ENCODE measurements around the gene RERG.

Gene RERG

GRCh38 chr12:15183821-15184220, 37.4 kb downstream of the RERG start:
- no peak for DNase-seq

- no peak for DNase-seq
Measured at GRCh38 chr12:15181017-15181683, 40.1 kb downstream of the RERG start.

- DNase-seq: no peak
Measured at GRCh38 chr12:15180325-15180724, 40.9 kb downstream of the RERG start.

GRCh38 chr12:15179672-15180071, 41.5 kb downstream of the RERG start:
- DNase-seq: no peak

GRCh38 chr12:15173142-15173541, 48.1 kb downstream of the RERG start:
- DNase-seq: no peak

GRCh38 chr12:15172060-15172822, 49.0 kb downstream of the RERG start:
- no peak for DNase-seq

- DNase-seq: no peak
Measured at GRCh38 chr12:15171012-15171655, 50.1 kb downstream of the RERG start.

GRCh38 chr12:15168026-15168678, 53.1 kb downstream of the RERG start:
- DNase-seq: no peak

- DNase-seq: no peak
Measured at GRCh38 chr12:15165012-15165659, 56.1 kb downstream of the RERG start.

- no peak for DNase-seq
Measured at GRCh38 chr12:15163030-15163976, 57.9 kb downstream of the RERG start.

GRCh38 chr12:15158083-15158482, 63.1 kb downstream of the RERG start:
- DNase-seq: no peak

- DNase-seq: no peak
Measured at GRCh38 chr12:15157269-15157671, 63.9 kb downstream of the RERG start.

GRCh38 chr12:15155271-15155670, 65.9 kb downstream of the RERG start:
- no peak for DNase-seq

GRCh38 chr12:15154103-15154502, 67.1 kb downstream of the RERG start:
- DNase-seq: no peak

- DNase-seq: no peak
Measured at GRCh38 chr12:15152868-15153267, 68.3 kb downstream of the RERG start.

GRCh38 chr12:15152456-15152855, 68.8 kb downstream of the RERG start:
- DNase-seq: no peak

GRCh38 chr12:15151161-15152091, 69.8 kb downstream of the RERG start:
- no peak for DNase-seq

GRCh38 chr12:15146585-15146984, 74.6 kb downstream of the RERG start:
- no peak for DNase-seq

GRCh38 chr12:15143467-15143866, 77.8 kb downstream of the RERG start:
- no peak for DNase-seq

- no peak for DNase-seq
Measured at GRCh38 chr12:15142711-15143110, 78.5 kb downstream of the RERG start.

GRCh38 chr12:15131431-15131830, 89.8 kb downstream of the RERG start:
- DNase-seq: no peak

All from GDM1 (cell line).